ENCODE measurements around the gene IMMP2L.

GRCh38 chr7:110775046-110775445 is 787.2 kb downstream of the IMMP2L start:
- no peak for TF ChIP-seq NFRKB (IDR thresholded peaks at IDR 0.05)
- TF ChIP-seq FOXA1 (IDR thresholded peaks at IDR 0.05), result no peak
- no peak for TF ChIP-seq TARDBP (IDR thresholded peaks at IDR 0.05)
- no peak for TF ChIP-seq BHLHE40 (IDR thresholded peaks at IDR 0.05; ENCODE audit: borderline replicate concordance)
- TF ChIP-seq ZNF384 (IDR thresholded peaks at IDR 0.05), result no peak
